Muscle layer of colon (tissue), 2 donors: ENCODE results near the gene HSPA1L.
A peak's percentile ranks its signal among the peaks of the same experiment; 100 is the strongest.

Experiments used
- H3K27ac ChIP-seq: one replicate; pipeline ENCODE4 v1.7.0; 2013; ENCODE audit warnings: low read depth, mild to moderate bottlenecking, low read length, moderate library complexity
- H3K27me3 ChIP-seq, 2 donors: one replicate each; pipeline ENCODE4 v1.7.0; 2013; ENCODE audit warnings: low read length in 2 of 2, mild to moderate bottlenecking in 2 of 2; ENCODE audit not compliant: insufficient read depth in 2 of 2, control insufficient read depth in 1 of 2
- H3K36me3 ChIP-seq: one replicate; pipeline ENCODE4 v1.7.0; 2013; ENCODE audit warnings: mild to moderate bottlenecking, low read length; ENCODE audit not compliant: insufficient read depth
- H3K4me1 ChIP-seq: one replicate; pipeline ENCODE4 v1.7.0; 2013; ENCODE audit warnings: mild to moderate bottlenecking, low read length; ENCODE audit not compliant: insufficient read depth
- H3K4me3 ChIP-seq, 2 donors: one replicate each; pipeline ENCODE4 v1.7.0; 2013; ENCODE audit warnings: low read length in 2 of 2, low read depth in 1 of 2, mild to moderate bottlenecking in 1 of 2, moderate library complexity in 1 of 2
- H3K9ac ChIP-seq: one replicate; pipeline ENCODE4 v1.7.0; 2013; ENCODE audit warnings: low read length
- H3K9me3 ChIP-seq: one replicate; pipeline ENCODE4 v1.7.0; 2013; ENCODE audit warnings: mild to moderate bottlenecking, low read length
- donor health status: abdominal sarcoma.
- donor health status: Adenocarcinoma of cecum.

HSPA1L gene

GRCh38 chr6:31767096-31767645, 47.9 kb downstream of the HSPA1L start:
- no peak overlapping the region for H3K4me3 ChIP-seq
- H3K9ac ChIP-seq: no peak overlapping the region
- H3K9me3 ChIP-seq: no peaks in the 10 kb centered on the region
- no peaks in the 10 kb centered on the region for H3K4me1 ChIP-seq
- H3K27me3 ChIP-seq: peaks cover 0 to 10% of the 10 kb centered on the region in 2 donors
- no peak overlapping the region for H3K27ac ChIP-seq
- no peaks in the 10 kb centered on the region for H3K36me3 ChIP-seq

DNA sequence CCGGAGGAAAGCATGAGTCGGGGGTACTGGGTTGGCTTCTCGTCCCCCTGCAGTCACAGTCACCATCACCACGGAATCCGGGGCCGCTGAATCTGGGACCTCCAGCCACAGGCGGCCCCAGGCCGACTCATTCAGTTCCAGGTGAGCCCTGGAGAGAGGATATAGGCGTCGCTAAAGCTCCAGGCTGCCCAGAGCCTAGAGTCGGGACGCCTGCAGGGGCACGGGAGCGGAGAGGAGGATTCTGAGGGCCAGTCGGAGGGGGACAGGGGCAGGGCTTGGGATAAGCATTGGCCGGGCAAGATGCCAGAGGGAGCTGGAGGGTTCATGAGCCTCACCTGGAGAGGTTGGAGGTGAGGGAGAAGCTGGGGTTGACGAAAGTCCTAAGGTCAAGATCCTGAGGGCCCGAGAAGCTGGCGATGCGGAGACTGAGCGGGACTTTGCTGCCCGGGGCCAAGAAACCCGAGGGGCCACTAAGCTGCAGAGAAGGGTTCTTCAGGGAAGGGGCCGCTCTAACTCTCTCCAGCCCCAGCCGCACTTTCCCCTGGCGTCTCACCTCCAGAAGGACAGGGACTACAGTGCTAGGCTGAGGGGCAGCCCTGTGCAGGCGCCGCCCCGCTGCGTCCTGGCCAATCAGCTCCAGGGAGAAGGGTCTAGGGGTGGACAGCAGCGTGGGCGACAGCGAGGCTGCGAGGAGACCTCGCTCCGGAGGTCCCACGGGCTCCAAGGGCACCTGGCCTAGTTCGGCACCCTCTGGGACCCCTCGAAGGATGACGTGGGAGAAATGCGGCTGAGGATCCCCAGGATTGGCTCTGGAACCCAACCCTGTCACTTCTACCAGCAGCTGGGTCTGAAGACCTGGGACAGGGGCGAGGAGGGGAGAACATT, 48.9 kb downstream of the HSPA1L start:
- H3K36me3 ChIP-seq: no peaks in the 10 kb centered on the region
- H3K4me1 ChIP-seq: no peaks in the 10 kb centered on the region
- H3K27ac ChIP-seq: no peak overlapping the region
- no peak overlapping the region for H3K9ac ChIP-seq
- H3K9me3 ChIP-seq: no peaks in the 10 kb centered on the region
- H3K27me3 ChIP-seq: peaks cover 0 to 10% of the 10 kb centered on the region in 2 donors
- peak overlapping the region; percentile 32 to 43 for H3K4me3 ChIP-seq

- Histone ChIP-seq H3K27ac (no peak overlapping the region), H3K36me3 (no peaks in the 10 kb centered on the region), H3K9me3 (no peaks in the 10 kb centered on the region), H3K4me3 (peak overlapping the region in 1 of 2 donors; percentile 43), H3K27me3 (peaks cover 0 to 10% of the 10 kb centered on the region in 2 donors), H3K4me1 (no peaks in the 10 kb centered on the region), H3K9ac (no peak overlapping the region)
These were observed 49.5 kb downstream of the HSPA1L start for GRCh38 chr6:31765559-31765909.

DNA sequence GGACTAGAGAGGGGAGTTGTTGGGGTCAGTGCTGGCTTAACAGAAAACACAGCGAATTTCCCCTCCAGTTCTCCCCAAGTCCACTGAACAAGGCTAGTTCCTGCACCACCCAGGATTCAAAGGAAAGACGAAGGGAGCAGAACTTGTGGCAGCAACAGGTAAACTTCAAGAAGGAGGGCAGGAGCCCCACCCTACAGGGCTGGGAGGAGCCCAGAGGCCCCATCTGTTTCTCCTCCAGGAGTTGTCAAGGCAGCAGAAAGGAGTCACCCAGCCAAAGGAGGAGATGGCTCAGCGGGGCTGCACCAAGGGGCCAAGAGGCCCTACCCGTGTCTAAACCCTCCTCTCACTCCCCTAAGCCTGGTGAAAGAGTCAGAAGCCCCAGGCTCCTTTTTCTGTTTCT, 50.9 kb downstream of the HSPA1L start:
- Histone ChIP-seq H3K4me3 (no peak overlapping the region), H3K4me1 (no peaks in the 10 kb centered on the region), H3K9ac (no peak overlapping the region), H3K27me3 (peaks cover 0 to 10% of the 10 kb centered on the region in 2 donors), H3K27ac (no peak overlapping the region), H3K9me3 (no peaks in the 10 kb centered on the region), H3K36me3 (no peaks in the 10 kb centered on the region)

- Histone ChIP-seq H3K27me3 (peaks cover 0 to 10% of the 10 kb centered on the region in 2 donors), H3K9me3 (no peaks in the 10 kb centered on the region), H3K4me1 (no peaks in the 10 kb centered on the region), H3K4me3 (no peak overlapping the region), H3K9ac (no peak overlapping the region), H3K27ac (no peak overlapping the region), H3K36me3 (peaks cover 2% of the 10 kb centered on the region)
These were observed 51.5 kb downstream of the HSPA1L start for GRCh38 chr6:31763619-31763940.

DNA sequence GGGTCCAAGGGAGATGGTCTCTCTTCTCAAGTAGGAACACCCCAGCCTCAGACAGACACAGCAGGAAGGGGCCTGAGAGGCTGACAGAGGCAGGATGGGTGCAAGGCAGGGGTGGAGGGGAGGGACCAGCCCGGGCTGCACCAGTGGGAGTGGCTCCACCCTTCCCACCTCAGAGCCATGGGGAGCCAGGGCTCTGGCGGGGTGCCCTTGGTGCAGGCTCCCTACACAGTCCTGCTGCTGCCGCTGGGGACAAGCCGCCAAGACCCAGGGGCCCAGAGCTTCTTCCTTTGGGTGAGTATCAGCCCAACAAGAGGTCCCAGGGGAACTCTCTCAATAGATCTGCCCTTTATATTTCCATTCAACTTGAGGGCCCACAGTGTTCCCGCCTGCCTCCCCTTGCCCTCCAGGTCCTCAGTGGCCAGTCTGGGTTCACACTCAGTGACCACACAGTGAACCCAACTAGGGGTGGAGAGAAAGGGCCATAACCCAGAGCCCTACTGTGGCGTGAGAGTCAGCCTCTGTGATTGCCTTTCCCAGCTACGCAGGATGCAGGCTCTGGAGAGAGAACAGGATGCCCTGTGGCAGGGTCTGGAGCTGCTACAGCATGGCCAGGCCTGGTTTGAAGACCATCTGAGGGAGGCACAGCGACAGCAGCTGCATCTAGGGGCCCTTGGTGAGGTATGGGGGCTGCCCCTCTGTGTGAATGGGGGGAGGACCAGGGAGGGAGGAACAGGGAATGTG, 52.0 kb downstream of the HSPA1L start:
- no peak overlapping the region for H3K9ac ChIP-seq
- H3K4me3 ChIP-seq: no peak overlapping the region
- H3K9me3 ChIP-seq: no peaks in the 10 kb centered on the region
- H3K27ac ChIP-seq: no peak overlapping the region
- H3K36me3 ChIP-seq: peaks cover 3% of the 10 kb centered on the region
- peaks cover 0 to 10% of the 10 kb centered on the region in 2 donors for H3K27me3 ChIP-seq
- no peaks in the 10 kb centered on the region for H3K4me1 ChIP-seq

GRCh38 chr6:31762356-31762755, 52.7 kb downstream of the HSPA1L start, which contains the start of gene SAPCD1:
TSS of gene SAPCD1 (plus strand) at chr6:31762656. CDS start at chr6:31763055, 399 bp downstream.
- Histone ChIP-seq H3K27ac (no peak within 1 kb of the TSS), H3K27me3 (peaks cover 0 to 10% of the 10 kb centered on the region in 2 donors), H3K4me3 (no peak within 1 kb of the TSS), H3K9ac (no peak within 1 kb of the TSS), H3K36me3 (peaks cover 3% of the 10 kb centered on the region), H3K4me1 (no peaks in the 10 kb centered on the region), H3K9me3 (no peaks in the 10 kb centered on the region)

- no peaks in the 10 kb centered on the region for H3K9me3 ChIP-seq
- H3K9ac ChIP-seq: no peak overlapping the region
- no peak overlapping the region for H3K4me3 ChIP-seq
- peaks cover 3% of the 10 kb centered on the region for H3K36me3 ChIP-seq
- H3K27ac ChIP-seq: no peak overlapping the region
- no peaks in the 10 kb centered on the region for H3K4me1 ChIP-seq
- H3K27me3 ChIP-seq: peaks cover 0 to 9% of the 10 kb centered on the region in 2 donors
These were observed 53.7 kb downstream of the HSPA1L start for GRCh38 chr6:31761343-31761742.

- no peak overlapping the region for H3K9ac ChIP-seq
- H3K27me3 ChIP-seq: peaks cover 0 to 4% of the 10 kb centered on the region in 2 donors
- no peaks in the 10 kb centered on the region for H3K9me3 ChIP-seq
- H3K27ac ChIP-seq: no peak overlapping the region
- H3K36me3 ChIP-seq: peaks cover 3% of the 10 kb centered on the region
- no peaks in the 10 kb centered on the region for H3K4me1 ChIP-seq
- H3K4me3 ChIP-seq: no peak overlapping the region
These were observed 54.3 kb downstream of the HSPA1L start for GRCh38 chr6:31760790-31761189.
